Middle frontal gyrus (tissue), 1 donor: ENCODE results near the gene PCDHB1.
"Not testable (repeated sequence)": the region's sequence is repeated elsewhere in the genome, so short reads cannot be mapped to it uniquely, and the experiment has no call there.

ENCODE experiments used
- DNase-seq: peaks from one replicate; pipeline ENCODE4 v3.0.0-alpha.2; 2015; ENCODE audit warnings: low spot score; ENCODE audit errors: extremely low spot score

PCDHB1 gene

DNA sequence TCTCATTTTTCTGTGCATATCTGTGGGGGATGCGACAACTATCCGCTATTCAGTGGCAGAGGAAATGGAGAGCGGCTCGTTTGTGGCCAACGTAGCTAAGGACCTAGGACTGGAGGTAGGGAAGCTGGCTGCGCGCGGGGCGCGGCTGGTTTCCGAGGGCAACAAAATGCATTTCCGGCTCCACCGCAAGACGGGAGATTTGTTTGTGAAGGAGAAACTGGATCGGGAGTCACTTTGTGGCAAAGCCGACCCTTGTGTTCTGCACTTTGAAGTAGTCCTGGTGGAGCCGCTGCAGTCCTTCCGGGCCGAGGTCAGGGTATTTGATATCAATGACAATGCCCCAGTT lies 320 bp downstream of the PCDHB1 start:
- DNase-seq: no peak

DNA sequence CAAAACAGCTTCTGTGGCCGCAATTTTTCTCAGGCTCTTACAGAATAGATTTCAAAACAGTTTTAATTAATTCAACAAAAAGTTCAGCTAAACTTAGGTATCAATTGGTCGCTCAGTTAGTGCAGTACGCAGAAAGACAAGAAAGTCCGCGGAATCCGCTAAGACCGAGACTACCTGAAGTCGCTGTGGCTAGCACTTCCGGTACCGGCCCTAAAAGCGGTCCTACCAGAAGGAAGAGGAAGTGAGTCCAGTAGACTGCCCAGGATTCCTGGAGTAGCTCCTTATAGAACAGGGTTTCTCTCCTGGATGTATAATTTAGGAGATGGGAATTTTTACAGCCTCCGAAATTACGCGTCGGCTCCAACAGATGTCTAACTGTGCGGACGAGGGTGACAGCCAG lies 26.7 kb downstream of the PCDHB1 start:
- DNase-seq: no peak

DNA sequence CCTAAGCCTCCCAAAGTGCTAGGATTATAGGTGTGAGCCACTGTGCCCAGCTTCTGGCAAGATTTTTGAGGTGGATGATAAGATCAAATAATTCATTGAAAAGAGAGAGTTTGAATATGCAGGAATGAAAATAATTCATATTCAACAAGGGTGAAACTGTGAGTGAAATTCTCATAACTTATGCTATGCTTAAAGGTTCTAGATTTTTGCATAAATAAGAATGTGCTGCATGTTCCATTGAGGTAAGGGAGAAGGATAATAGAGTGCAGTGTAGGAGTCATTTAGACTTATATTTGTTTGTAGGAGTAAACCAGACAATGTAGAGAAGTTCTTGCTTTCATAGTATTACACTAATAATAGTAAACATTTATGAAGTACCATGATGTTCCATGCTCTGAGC lies 31.1 kb downstream of the PCDHB1 start:
- DNase-seq: no peak

DNA sequence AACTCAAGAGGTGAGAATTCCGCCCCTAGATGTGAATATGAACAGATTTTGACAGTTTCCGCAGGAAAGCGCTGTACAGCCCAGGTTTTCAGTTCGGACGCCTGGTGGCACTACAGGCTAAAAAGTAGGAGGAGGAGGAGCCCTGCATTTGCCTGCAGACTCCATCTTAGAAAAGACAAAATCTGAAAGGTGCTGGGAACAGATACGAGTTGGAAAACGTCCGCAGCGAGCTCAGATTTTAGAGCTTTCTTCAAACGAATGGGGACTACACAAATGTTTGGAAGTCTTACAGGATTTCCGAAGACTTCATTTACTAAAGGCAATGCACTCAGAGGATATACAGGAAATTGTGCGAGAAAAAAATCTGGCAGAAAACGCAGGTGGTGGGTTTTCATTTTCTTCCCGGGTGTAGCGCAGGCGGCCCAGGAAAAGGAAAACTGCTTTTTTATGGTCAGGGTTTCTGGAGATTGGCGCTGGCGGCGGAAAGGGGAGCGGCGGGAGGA lies 33.4 kb downstream of the PCDHB1 start:
- DNase-seq: peak; percentile 8

DNA sequence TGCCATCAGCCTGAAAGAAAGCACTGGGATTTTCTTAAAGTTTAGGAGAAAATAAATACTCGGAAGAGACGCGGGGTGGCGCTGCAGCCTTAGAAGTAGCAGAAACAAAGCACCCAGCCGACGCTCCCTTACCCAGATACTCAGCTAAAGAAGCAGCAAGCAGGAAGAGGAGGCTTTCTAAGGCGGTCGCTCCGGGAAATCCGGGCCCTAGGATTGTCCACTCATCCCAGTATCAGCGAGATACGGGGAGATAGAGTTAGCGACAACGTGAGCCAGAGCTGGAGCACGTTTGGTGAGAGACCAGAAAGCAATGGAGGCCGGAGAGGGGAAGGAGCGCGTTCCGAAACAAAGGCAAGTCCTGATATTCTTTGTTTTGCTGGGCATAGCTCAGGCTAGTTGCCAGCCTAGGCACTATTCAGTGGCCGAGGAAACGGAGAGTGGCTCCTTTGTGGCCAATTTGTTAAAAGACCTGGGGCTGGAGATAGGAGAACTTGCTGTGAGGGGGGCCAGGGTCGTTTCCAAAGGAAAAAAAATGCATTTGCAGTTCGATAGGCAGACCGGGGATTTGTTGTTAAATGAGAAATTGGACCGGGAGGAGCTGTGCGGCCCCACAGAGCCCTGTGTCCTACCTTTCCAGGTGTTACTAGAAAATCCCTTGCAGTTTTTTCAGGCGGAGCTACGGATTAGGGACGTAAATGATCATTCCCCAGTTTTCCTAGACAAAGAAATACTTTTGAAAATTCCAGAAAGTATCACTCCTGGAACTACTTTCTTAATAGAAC lies 43.5 kb downstream of the PCDHB1 start, which contains the start of gene PCDHB2:
Gene PCDHB2 (plus strand): TSS at position 135 of the 782 bp plus-strand sequence. CDS start 176 bp downstream, at position 311.
- DNase-seq: no peak

DNA sequence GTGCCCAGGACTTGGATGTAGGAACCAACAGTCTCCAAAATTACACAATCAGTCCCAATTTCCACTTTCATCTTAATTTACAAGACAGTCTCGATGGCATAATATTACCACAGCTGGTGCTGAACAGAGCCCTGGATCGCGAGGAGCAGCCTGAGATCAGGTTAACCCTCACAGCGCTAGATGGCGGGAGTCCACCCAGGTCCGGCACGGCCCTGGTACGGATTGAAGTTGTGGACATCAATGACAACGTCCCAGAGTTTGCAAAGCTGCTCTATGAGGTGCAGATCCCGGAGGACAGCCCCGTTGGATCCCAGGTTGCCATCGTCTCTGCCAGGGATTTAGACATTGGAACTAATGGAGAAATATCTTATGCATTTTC lies 44.1 kb downstream of the PCDHB1 start:
- no peak for DNase-seq

DNA sequence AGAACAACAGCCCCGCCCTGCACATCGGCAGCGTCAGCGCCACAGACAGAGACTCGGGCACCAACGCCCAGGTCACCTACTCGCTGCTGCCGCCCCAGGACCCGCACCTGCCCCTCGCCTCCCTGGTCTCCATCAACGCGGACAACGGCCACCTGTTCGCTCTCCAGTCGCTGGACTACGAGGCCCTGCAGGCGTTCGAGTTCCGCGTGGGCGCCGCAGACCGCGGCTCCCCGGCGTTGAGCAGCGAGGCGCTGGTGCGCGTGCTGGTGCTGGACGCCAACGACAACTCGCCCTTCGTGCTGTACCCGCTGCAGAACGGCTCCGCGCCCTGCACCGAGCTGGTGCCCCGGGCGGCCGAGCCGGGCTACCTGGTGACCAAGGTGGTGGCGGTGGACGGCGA lies 45.0 kb downstream of the PCDHB1 start:
- not testable (repeated sequence) for DNase-seq

DNA sequence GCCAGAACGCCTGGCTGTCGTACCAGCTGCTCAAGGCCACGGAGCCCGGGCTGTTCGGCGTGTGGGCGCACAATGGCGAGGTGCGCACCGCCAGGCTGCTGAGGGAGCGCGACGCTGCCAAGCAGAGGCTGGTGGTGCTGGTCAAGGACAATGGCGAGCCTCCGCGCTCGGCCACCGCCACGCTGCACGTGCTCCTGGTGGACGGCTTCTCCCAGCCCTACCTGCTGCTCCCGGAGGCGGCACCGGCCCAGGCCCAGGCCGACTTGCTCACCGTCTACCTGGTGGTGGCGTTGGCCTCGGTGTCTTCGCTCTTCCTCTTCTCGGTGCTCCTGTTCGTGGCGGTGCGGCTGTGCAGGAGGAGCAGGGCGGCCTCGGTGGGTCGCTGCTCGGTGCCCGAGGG lies 45.4 kb downstream of the PCDHB1 start:
- DNase-seq: not testable (repeated sequence)

DNA sequence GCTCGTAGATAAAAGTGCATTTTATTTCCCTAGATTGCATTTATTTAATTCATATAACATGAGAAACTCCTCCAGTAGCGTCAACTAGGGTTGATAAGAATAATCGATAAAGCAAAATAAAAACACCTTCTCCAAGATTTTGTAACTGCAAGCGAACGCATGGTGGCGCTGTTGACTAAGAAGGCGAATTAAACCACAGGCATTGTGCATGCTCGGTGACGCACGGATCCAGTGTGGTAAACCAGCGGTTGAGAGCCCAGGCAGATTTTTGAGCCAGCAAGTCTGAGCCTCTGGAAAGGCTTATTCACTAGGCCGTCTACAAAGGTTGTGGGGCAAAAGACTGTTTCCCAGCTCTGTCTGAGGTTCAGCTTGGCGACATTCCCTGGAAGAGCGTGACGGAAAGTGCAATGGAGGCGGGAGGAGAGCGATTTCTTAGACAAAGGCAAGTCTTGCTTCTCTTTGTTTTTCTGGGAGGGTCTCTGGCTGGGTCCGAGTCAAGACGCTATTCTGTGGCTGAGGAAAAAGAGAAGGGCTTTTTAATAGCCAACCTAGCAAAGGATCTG lies 49.1 kb downstream of the PCDHB1 start, which contains the start of gene PCDHB3:
Gene PCDHB3 (plus strand): TSS at position 231 of the 563 bp plus-strand sequence. CDS start 177 bp downstream, at position 408.
- DNase-seq: no peak

DNA sequence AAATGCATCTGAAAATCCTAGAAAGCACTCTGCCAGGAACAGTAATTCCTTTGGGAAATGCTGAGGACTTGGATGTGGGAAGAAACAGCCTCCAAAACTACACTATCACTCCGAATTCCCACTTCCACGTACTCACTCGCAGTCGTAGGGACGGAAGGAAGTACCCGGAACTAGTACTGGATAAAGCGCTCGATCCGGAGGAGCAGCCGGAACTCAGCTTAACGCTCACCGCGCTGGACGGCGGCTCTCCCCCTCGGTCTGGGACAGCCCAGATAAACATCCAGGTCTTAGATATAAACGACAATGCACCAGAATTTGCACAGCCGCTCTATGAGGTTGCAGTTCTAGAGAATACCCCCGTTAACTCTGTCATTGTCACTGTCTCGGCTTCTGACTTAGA lies 49.9 kb downstream of the PCDHB1 start:
- no peak for DNase-seq

DNA sequence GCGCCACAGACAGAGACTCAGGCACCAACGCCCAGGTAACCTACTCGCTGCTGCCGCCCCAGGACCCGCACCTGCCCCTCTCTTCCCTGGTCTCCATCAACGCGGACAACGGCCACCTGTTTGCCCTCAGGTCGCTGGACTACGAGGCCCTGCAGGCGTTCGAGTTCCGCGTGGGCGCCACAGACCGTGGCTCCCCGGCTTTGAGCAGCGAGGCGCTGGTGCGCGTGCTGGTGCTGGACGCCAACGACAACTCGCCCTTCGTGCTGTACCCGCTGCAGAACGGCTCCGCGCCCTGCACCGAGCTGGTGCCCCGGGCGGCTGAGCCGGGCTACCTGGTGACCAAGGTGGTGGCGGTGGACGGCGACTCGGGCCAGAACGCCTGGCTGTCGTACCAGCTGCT lies 50.9 kb downstream of the PCDHB1 start:
- not testable (repeated sequence) for DNase-seq

DNA sequence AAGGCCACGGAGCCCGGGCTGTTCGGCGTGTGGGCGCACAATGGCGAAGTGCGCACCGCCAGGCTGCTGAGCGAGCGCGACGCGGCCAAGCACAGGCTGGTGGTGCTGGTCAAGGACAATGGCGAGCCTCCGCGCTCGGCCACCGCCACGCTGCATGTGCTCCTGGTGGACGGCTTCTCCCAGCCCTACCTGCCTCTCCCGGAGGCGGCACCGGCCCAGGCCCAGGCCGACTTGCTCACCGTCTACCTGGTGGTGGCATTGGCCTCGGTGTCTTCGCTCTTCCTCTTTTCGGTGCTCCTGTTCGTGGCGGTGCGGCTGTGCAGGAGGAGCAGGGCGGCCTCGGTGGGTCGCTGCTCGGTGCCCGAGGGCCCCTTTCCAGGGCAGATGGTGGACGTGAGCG lies 51.3 kb downstream of the PCDHB1 start:
- DNase-seq: not testable (repeated sequence)

DNA sequence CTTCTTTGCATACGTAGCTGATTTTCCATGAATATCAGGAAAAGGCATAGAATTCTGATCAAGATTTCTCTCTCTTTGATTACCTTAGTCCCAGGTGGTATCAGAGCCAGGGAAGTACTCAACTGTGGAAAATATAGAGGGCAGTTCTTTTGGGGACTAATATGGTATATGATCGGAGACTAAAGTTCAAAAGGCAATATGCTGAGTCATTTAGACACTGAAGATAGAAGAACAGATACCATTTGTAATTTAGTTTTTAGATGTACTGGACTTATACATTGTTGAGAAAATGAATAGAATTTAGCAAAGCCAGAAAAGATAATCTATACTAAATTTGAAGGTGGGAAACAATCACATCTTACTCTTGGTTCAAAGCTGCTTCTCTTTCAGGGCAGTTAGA lies 54.2 kb downstream of the PCDHB1 start:
- no peak for DNase-seq
